ENCODE results near the gene DENND1A. TPM values are rescaled to one million over a fixed set of nuclear protein-coding genes. Genes with fewer than 3 reads are reported as not detected.

DENND1A gene
- total RNA-seq, 1 donor from 2014 or later: 12.6 TPM

GRCh38 chr9:123597876-123598556 is 331.9 kb downstream of the DENND1A start:
- ATAC-seq (ENCODE audit: poor library complexity): no peak
- DNase-seq: no peak

GRCh38 chr9:123597048-123597447 is 332.9 kb downstream of the DENND1A start:
- intact Hi-C loops (cut with DNase I): no loop called here
- no peak for ATAC-seq (ENCODE audit: poor library complexity)

More at GRCh38 chr9:123597876-123598556, 331.9 kb downstream of the DENND1A start:
- intact Hi-C loops (cut with DNase I): no loop called here

GRCh38 chr9:123591283-123591682 is 338.6 kb downstream of the DENND1A start:
- DNase-seq (no peak), ATAC-seq (ENCODE audit: poor library complexity) (no peak)
- intact Hi-C loops (cut with DNase I): no loop called here

More at GRCh38 chr9:123597048-123597447, 332.9 kb downstream of the DENND1A start:
- DNase-seq: no peak

- DNase-seq (no peak), ATAC-seq (ENCODE audit: poor library complexity) (no peak)
- intact Hi-C loops (cut with DNase I): no loop called here
These were observed 339.4 kb downstream of the DENND1A start for GRCh38 chr9:123590499-123590898.

- DNase-seq (no peak), ATAC-seq (ENCODE audit: poor library complexity) (no peak)
- intact Hi-C loops (cut with DNase I): no loop called here
These were observed 340.3 kb downstream of the DENND1A start for GRCh38 chr9:123589361-123590239.

GRCh38 chr9:123586275-123586674 is 343.7 kb downstream of the DENND1A start:
- ATAC-seq (ENCODE audit: poor library complexity) (no peak), DNase-seq (no peak)
- intact Hi-C loops (cut with DNase I): no loop called here

GRCh38 chr9:123584202-123585176 is 345.4 kb downstream of the DENND1A start:
- ATAC-seq (ENCODE audit: poor library complexity) (no peak), DNase-seq (no peak)
- intact Hi-C loops (cut with DNase I): no loop called here

GRCh38 chr9:123583646-123584045 is 346.3 kb downstream of the DENND1A start:
- intact Hi-C loops (cut with DNase I): no loop called here
- DNase-seq (no peak), ATAC-seq (ENCODE audit: poor library complexity) (no peak)

- ATAC-seq (ENCODE audit: poor library complexity) (no peak), DNase-seq (no peak)
- intact Hi-C loops (cut with DNase I): no loop called here
These were observed 358.7 kb downstream of the DENND1A start for GRCh38 chr9:123571240-123571639.

GRCh38 chr9:123568691-123569688 is 360.9 kb downstream of the DENND1A start:
- DNase-seq: no peak
- peak; percentile 87 for ATAC-seq (ENCODE audit: poor library complexity)
- intact Hi-C loops (cut with DNase I): no loop called here

GRCh38 chr9:123567013-123567412 is 362.9 kb downstream of the DENND1A start:
- intact Hi-C loops (cut with DNase I): no loop called here
- no peak for ATAC-seq (ENCODE audit: poor library complexity)
- DNase-seq: no peak

GRCh38 chr9:123564652-123565051 is 365.3 kb downstream of the DENND1A start:
- ATAC-seq (ENCODE audit: poor library complexity) (no peak), DNase-seq (no peak)
- intact Hi-C loops (cut with DNase I): no loop called here

- ATAC-seq (ENCODE audit: poor library complexity): no peak
- intact Hi-C loops (cut with DNase I): no loop called here
- no peak for DNase-seq
These were observed 367.0 kb downstream of the DENND1A start for GRCh38 chr9:123562844-123563346.

GRCh38 chr9:123561046-123561445 is 368.9 kb downstream of the DENND1A start:
- no peak for ATAC-seq (ENCODE audit: poor library complexity)
- intact Hi-C loops (cut with DNase I): no loop called here
- no peak for DNase-seq

GRCh38 chr9:123556464-123557435 is 373.2 kb downstream of the DENND1A start:
- no peak for ATAC-seq (ENCODE audit: poor library complexity)
- no peak for DNase-seq
- intact Hi-C loops (cut with DNase I): no loop called here

- no peak for DNase-seq
- intact Hi-C loops (cut with DNase I): no loop called here
These were observed 374.3 kb downstream of the DENND1A start for GRCh38 chr9:123555646-123556045.

More at GRCh38 chr9:123555646-123556045, 374.3 kb downstream of the DENND1A start:
- ATAC-seq (ENCODE audit: poor library complexity): peak; percentile 88
